Left lung (tissue), 10 donors: ENCODE data around the gene NR2F1. TPM values are rescaled to one million over a fixed set of nuclear protein-coding genes. Genes with fewer than 3 reads are reported as not detected.

Experiments
- ATAC-seq: fragments of 200-7000 bp; cut with Tn5 transposase; one replicate; pipeline ENCODE4 v1.9.1; 2020; ENCODE audit warnings: moderate library complexity
- DNase-seq, 4 donors: peaks; one replicate each; pipeline ENCODE4 v3.0.0-alpha.2; 2013 to 2020
- H3K27ac ChIP-seq, 2 donors: fragments of 200-600 bp; sonication (generic) in 1 of 2; one replicate each; pipeline versions ENCODE4 v1.5.0 to v1.8.0; 2020 to 2021
- H3K27me3 ChIP-seq, 2 donors: fragments of 200-600 bp; sonication (generic) in 1 of 2; one replicate each; pipeline versions ENCODE4 v1.5.0 to v1.8.0; 2020 to 2021
- H3K36me3 ChIP-seq, 2 donors: fragments of 200-600 bp; sonication (generic) in 1 of 2; one replicate each; pipeline versions ENCODE4 v1.5.0 to v1.8.0; 2020 to 2021
- H3K4me1 ChIP-seq, 2 donors: fragments of 200-600 bp; one replicate each; pipeline ENCODE4 v1.8.0; 2021
- H3K4me3 ChIP-seq, 2 donors: fragments of 200-600 bp; sonication (generic) in 1 of 2; one replicate each; pipeline versions ENCODE4 v1.5.0 to v1.8.0; 2020 to 2021; ENCODE audit warnings: mild to moderate bottlenecking in 1 of 2
- H3K9me3 ChIP-seq, 2 donors: fragments of 200-600 bp; sonication (generic) in 1 of 2; one replicate each; pipeline versions ENCODE4 v1.5.0 to v1.8.0; 2020 to 2021
- CTCF ChIP-seq, 2 donors: fragments of 200-600 bp; sonication (generic) in 1 of 2; IDR thresholded peaks; one replicate each; pipeline versions ENCODE4 v1.5.0 to v1.8.0; 2021; ENCODE audit warnings: antibody characterized with exemption in 2 of 2
- intact Hi-C, 2 donors: fragments of 100-400 bp; cut with DNase I; formaldehyde crosslinking; loops; one replicate each; pipeline versions ENCODE4 v1.11.2 to v1.14.2; 2022
- polyA plus RNA-seq, 6 donors: library from polyadenylated mRNA; unstranded; fragments of 120-200 nt; gene quantifications; one replicate each; pipeline ENCODE4 v1.2.1, GENCODE V29; 2013; ENCODE audit not compliant: insufficient read length in 6 of 6
- total RNA-seq, 2 donors: library from RNA; stranded (reverse); fragmentation: NEBNext Ultra II Directional; extraction: Animal tissue kit (Norgen Biotek cat#: 25700); gene quantifications; one replicate each; pipeline ENCODE4 v1.2.1, GENCODE V29; 2021
- donor health status: DM: no; HTN: yes; CAD: no.
- donor health status: DM: no; HTN: no; CAD: no.

NR2F1 gene
- total and polyA plus RNA-seq, 8 donors = 50.7 to 240 (median 181) TPM

DNA sequence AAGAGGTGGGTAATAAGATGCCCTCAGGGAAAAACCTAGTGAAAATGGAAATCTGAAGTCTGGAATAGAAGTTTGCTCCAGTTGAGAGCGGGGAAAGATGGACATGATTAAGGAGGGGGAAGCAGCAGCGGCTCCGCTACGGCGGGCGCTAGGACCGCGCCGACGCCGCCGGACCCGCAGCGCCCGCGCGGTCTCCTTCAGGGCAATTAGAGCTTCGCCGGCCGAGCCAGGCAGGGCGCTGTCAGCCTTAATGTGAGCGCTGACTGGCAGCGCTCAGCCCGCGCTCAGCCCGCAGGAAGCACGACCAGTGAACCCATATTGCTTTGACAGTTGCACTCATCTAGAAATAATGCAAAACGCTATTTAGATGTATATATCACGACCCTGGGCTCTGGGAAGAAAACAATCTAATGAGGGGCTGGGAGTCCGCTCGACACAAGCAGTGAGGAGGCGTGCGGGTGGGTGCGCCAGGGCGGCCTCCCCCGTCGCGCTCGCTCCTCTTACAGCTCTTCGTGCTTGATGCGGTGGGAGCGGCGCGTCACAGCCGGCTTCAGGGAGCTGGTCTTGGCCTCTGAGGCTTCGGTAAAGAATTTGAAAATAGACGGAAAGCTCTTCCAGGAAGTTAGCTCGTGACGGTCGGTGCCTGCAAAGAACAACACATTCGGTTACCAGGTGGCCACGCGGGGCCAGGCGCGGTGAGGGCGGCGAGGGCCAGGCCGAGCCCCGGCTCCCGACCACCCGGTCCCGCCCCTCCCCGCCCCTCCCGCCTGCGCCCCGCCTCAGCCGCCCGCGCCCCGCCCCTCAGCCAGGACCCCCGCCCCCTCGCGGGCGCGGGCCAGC lies 37.7 kb downstream of the NR2F1 start:
- Histone ChIP-seq H3K4me1 (peaks cover 0 to 22% of the 10 kb centered on the region in 2 donors), H3K27ac (peak overlapping the region; percentile 67 to 77), H3K36me3 (no peaks in the 10 kb centered on the region), H3K27me3 (peaks cover 3 to 40% of the 10 kb centered on the region in 2 donors), H3K4me3 (peak overlapping the region; percentile 57 to 59), H3K9me3 (no peaks in the 10 kb centered on the region)
- ATAC-seq = peak; percentile 93
- peak in 1 of 2 donors; percentile 12 for TF ChIP-seq CTCF (IDR thresholded peaks at IDR 0.05)
- DNase-seq = peak in 3 of 4 donors; percentile 78 to 91 (median 83)
- intact Hi-C loops = no loop called here

GRCh38 chr5:93621327-93621798 lies 38.3 kb downstream of the NR2F1 start:
- Histone ChIP-seq H3K27me3 (peaks cover under 1 to 33% of the 10 kb centered on the region in 2 donors), H3K36me3 (no peaks in the 10 kb centered on the region), H3K4me3 (peak overlapping the region; percentile 57 to 59), H3K4me1 (peaks cover 0 to 22% of the 10 kb centered on the region in 2 donors), H3K9me3 (no peaks in the 10 kb centered on the region), H3K27ac (peak overlapping the region; percentile 67 to 77)
- no peak for TF ChIP-seq CTCF (IDR thresholded peaks at IDR 0.05)
- DNase-seq = peak; percentile 83 to 93 (median 90)
- intact Hi-C loops = no loop called here
- peak; percentile 90 for ATAC-seq

DNA sequence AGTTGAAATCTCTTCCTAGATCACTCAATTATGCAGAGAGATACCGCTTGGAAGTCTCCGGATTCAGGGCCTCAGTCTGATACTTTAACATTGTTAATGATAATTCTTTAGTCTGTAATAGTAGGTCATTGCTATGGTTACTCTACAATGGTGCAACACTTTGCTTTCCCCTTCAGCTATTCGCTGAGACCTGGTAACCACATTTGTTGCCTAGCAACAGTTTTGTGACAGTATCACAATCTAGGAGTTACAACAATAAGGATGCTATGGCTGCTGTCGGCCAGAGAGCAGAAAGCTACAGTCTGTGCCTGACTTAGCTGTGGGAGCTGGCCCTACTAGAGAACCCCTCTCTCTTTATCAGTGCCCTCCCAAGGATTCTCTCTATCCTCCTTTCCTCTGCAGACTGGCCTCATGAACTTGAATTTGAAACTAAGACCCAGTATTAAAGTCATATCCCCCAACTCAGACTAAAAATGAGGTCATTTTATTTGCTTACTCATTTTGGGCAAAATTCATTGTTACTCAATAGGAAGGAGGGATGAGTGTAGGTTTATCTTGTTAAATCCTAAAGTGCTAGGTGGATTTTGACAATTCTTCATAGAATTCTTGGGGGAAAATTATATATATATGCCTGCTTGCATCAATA lies 39.3 kb downstream of the NR2F1 start:
- no peak for TF ChIP-seq CTCF (IDR thresholded peaks at IDR 0.05)
- peak in 1 of 4 donors; percentile 82 for DNase-seq
- H3K27ac ChIP-seq = peak overlapping the region; percentile 67 to 77
- intact Hi-C loops = no loop called here
- H3K36me3 ChIP-seq = no peaks in the 10 kb centered on the region
- H3K9me3 ChIP-seq = no peaks in the 10 kb centered on the region
- ATAC-seq = peak; percentile 4
- no peak overlapping the region for H3K4me3 ChIP-seq
- H3K4me1 ChIP-seq = peaks cover 0 to 22% of the 10 kb centered on the region in 2 donors
- peaks cover 0 to 33% of the 10 kb centered on the region in 2 donors for H3K27me3 ChIP-seq

- peaks cover 0 to 22% of the 10 kb centered on the region in 2 donors for H3K4me1 ChIP-seq
- peaks cover 0 to 33% of the 10 kb centered on the region in 2 donors for H3K27me3 ChIP-seq
- TF ChIP-seq CTCF (IDR thresholded peaks at IDR 0.05) = no peak
- no peaks in the 10 kb centered on the region for H3K36me3 ChIP-seq
- intact Hi-C loops = no loop called here
- no peak for DNase-seq
- no peaks in the 10 kb centered on the region for H3K9me3 ChIP-seq
- no peak overlapping the region for H3K4me3 ChIP-seq
- no peak for ATAC-seq
- no peak overlapping the region for H3K27ac ChIP-seq
These were observed 40.1 kb downstream of the NR2F1 start for GRCh38 chr5:93623153-93623552.

- H3K36me3 ChIP-seq = no peaks in the 10 kb centered on the region
- H3K4me1 ChIP-seq = peaks cover 0 to 6% of the 10 kb centered on the region in 2 donors
- no peak overlapping the region for H3K4me3 ChIP-seq
- no peak for DNase-seq
- no peak overlapping the region for H3K27ac ChIP-seq
- intact Hi-C loops = no loop called here
- peaks cover 0 to 16% of the 10 kb centered on the region in 2 donors for H3K27me3 ChIP-seq
- no peak for ATAC-seq
- no peaks in the 10 kb centered on the region for H3K9me3 ChIP-seq
- TF ChIP-seq CTCF (IDR thresholded peaks at IDR 0.05) = no peak
These were observed 43.8 kb downstream of the NR2F1 start for GRCh38 chr5:93626801-93627200.
